Measurements from ENCODE around the gene TCF7L1.

DNA sequence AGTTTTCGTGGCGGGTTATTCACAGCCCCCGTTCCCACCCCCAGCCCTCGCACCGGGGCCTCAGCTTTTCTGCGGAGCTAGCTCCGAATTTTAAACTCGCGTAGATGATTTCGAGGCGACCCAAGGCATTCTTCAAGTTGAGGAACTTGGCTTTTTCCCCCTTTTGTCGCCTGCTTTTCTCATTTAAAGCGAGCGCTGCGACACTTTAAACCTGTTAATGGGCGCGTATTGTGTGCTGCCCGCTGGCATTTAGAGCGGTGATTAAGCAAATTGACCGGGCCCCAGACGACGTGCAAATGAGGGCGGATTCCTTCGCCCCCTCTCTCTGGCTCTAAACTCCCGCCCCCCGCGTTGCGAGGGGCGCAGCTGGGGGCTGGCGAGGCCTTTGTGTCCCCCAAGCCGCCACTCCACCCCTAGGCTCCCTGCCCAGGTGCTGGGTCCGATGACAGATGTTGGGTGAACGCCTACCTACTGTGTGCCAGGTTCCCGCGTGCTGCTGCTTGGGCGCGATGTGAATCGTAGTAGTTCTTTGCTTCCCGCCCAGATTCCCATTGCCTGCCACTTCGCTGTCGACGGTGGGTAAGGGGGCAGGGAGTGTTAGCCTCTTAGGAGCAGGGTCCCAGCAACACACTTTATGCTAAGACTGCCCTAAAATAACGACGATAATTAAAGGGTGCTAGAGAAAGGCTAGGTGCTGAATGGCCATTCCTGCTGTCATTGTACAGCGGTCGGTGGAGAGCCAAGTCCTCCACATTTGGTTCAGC lies 1.9 kb downstream of the TCF7L1 start:
- TF ChIP-seq, protein P1, sequence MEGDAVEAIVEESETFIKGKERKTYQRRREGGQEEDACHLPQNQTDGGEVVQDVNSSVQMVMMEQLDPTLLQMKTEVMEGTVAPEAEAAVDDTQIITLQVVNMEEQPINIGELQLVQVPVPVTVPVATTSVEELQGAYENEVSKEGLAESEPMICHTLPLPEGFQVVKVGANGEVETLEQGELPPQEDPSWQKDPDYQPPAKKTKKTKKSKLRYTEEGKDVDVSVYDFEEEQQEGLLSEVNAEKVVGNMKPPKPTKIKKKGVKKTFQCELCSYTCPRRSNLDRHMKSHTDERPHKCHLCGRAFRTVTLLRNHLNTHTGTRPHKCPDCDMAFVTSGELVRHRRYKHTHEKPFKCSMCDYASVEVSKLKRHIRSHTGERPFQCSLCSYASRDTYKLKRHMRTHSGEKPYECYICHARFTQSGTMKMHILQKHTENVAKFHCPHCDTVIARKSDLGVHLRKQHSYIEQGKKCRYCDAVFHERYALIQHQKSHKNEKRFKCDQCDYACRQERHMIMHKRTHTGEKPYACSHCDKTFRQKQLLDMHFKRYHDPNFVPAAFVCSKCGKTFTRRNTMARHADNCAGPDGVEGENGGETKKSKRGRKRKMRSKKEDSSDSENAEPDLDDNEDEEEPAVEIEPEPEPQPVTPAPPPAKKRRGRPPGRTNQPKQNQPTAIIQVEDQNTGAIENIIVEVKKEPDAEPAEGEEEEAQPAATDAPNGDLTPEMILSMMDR (IDR thresholded peaks at IDR 0.05 in 4 of 5, conservative IDR thresholded peaks at IDR 0.05 in 1 of 5): no peak
- TF ChIP-seq POLR2A (IDR thresholded peaks at IDR 0.05): no peak
